ENCODE data around the gene AGK. TPM values are rescaled to one million over a fixed set of nuclear protein-coding genes. Genes with fewer than 3 reads are reported as not detected.

Gene AGK
- total and polyA plus RNA-seq, 7 donors, result 7.8 to 21.3 (median 15.5) TPM

- Histone ChIP-seq H3K27ac (no peak overlapping the region), H3K4me1 (no peaks in the 10 kb centered on the region), H3K27me3 (no peaks in the 10 kb centered on the region), H3K36me3 (peaks cover 0 to 30% (median 2%) of the 10 kb centered on the region in 4 donors), H3K9me3 (no peaks in the 10 kb centered on the region), H3K4me3 (no peak overlapping the region)
- DNase-seq, result no peak
- TF ChIP-seq POLR2A (IDR thresholded peaks at IDR 0.05), result no peak
- no peak for TF ChIP-seq CTCF (IDR thresholded peaks at IDR 0.05)
- no peak for TF ChIP-seq EP300 (IDR thresholded peaks at IDR 0.05)
- no peak for TF ChIP-seq POLR2AphosphoS5 (IDR thresholded peaks at IDR 0.05)
- WGBS, 2 donors, result 54% methylated on average over 2 of the region's 2 CpGs
- intact Hi-C loops (cut with DNase I), result no loop called here
Measured at GRCh38 chr7:141593134-141593533, 41.9 kb downstream of the AGK start.

- no peak overlapping the region for H3K27ac ChIP-seq
- TF ChIP-seq EP300 (IDR thresholded peaks at IDR 0.05) (no peak), CTCF (IDR thresholded peaks at IDR 0.05) (no peak), POLR2A (IDR thresholded peaks at IDR 0.05) (no peak), POLR2AphosphoS5 (IDR thresholded peaks at IDR 0.05) (no peak)
- H3K4me3 ChIP-seq, result no peak overlapping the region
- no peaks in the 10 kb centered on the region for H3K9me3 ChIP-seq
- whole genome bisulfite sequencing, 2 donors, result 95 to 98% methylated on average over 2 of the region's 2 CpGs
- no peaks in the 10 kb centered on the region for H3K27me3 ChIP-seq
- no peak for DNase-seq
- intact Hi-C loops (cut with DNase I), result no loop called here
- H3K36me3 ChIP-seq, result peaks cover 0 to 44% (median 2%) of the 10 kb centered on the region in 4 donors
- H3K4me1 ChIP-seq, result no peaks in the 10 kb centered on the region
Measured at GRCh38 chr7:141597966-141598365, 46.8 kb downstream of the AGK start.

GRCh38 chr7:141598408-141598807, 47.2 kb downstream of the AGK start:
- Histone ChIP-seq H3K27me3 (no peaks in the 10 kb centered on the region), H3K4me1 (no peaks in the 10 kb centered on the region), H3K27ac (no peak overlapping the region), H3K36me3 (peaks cover 0 to 45% (median 2%) of the 10 kb centered on the region in 4 donors), H3K9me3 (no peaks in the 10 kb centered on the region), H3K4me3 (no peak overlapping the region)
- WGBS, 2 donors, result 95 to 97% methylated on average over 2 of the region's 2 CpGs
- no peak for DNase-seq
- no peak for TF ChIP-seq CTCF (IDR thresholded peaks at IDR 0.05)
- no peak for TF ChIP-seq POLR2A (IDR thresholded peaks at IDR 0.05)
- intact Hi-C loops (cut with DNase I), result no loop called here

- intact Hi-C loops (cut with DNase I), result no loop called here
- no peak overlapping the region for H3K4me3 ChIP-seq
- no peak for TF ChIP-seq CTCF (IDR thresholded peaks at IDR 0.05)
- TF ChIP-seq POLR2AphosphoS5 (IDR thresholded peaks at IDR 0.05), result no peak
- no peak for TF ChIP-seq POLR2A (IDR thresholded peaks at IDR 0.05)
- TF ChIP-seq EP300 (IDR thresholded peaks at IDR 0.05), result no peak
- H3K36me3 ChIP-seq, result peaks cover 0 to 48% (median 0%) of the 10 kb centered on the region in 4 donors
- no peaks in the 10 kb centered on the region for H3K4me1 ChIP-seq
- no peaks in the 10 kb centered on the region for H3K27me3 ChIP-seq
- H3K9me3 ChIP-seq, result no peaks in the 10 kb centered on the region
- DNase-seq, result no peak
- no peak overlapping the region for H3K27ac ChIP-seq
- WGBS, 2 donors, result 95 to 96% methylated on average over 4 of the region's 4 CpGs
Measured at GRCh38 chr7:141600168-141601006, 49.2 kb downstream of the AGK start.
